HepG2 (cell line): ENCODE measurements around the gene SNX9. TPM values are rescaled to one million over a fixed set of nuclear protein-coding genes. Genes with fewer than 3 reads are reported as not detected.

Experiments used
- ATAC-seq: fragments of 200-7000 bp; cut with Tn5 transposase; 3 replicates; pipeline ENCODE4 v1.9.1; 2020; ENCODE audit warnings: mild to moderate bottlenecking, moderate library complexity
- BruUV-seq: library from RNA; stranded (reverse); fragments of 400-500 nt; replicated peaks from 2 replicates; lab custom pipeline; 2021; lab: Mats Ljungman, UMichigan
- CTCF ChIA-PET: fragments of 300-600 bp; formaldehyde crosslinking; extraction: SDS; loops from one replicate; lab custom pipeline; 2021; ENCODE audit warnings: low total read pairs, inconsistent platforms, low intra/inter-chr PET ratio; lab: Yijun Ruan, JAX
- POLR2A ChIA-PET: fragments of 350-600 bp; sonication (Branson Sonifier 250); formaldehyde crosslinking; loops from one replicate; lab custom pipeline; 2020; ENCODE audit warnings: antibody characterized with exemption, inconsistent platforms; lab: Yijun Ruan, JAX
- DNase-seq: peaks from one replicate; pipeline ENCODE4 v3.0.0-alpha.2; 2015; ENCODE audit warnings: low spot score
- FAIRE-seq: peaks from 3 replicates; lab custom pipeline; 2011; peaks lifted over from hg19 to GRCh38; lab: Jason Lieb, UNC
- H2AFZ ChIP-seq: one replicate; pipeline ENCODE4 v1.6.1; 2011; ENCODE audit warnings: low read length, inconsistent platforms
- H3K27ac ChIP-seq: fragments of 300-600 bp; 3 replicates; pipeline ENCODE4 v1.8.0; 2011; ENCODE audit warnings: mixed run types, mild to moderate bottlenecking, mixed read lengths, low read length, inconsistent platforms; ENCODE audit not compliant: insufficient read depth; ENCODE audit errors: extremely low read length
- H3K27me3 ChIP-seq, 2 experiments: fragments of 200-600 bp in 1 of 2; 2 replicates in 1 of 2; 3 replicates in 1 of 2; pipeline versions ENCODE4 v1.6.0 to v1.8.0; 2011; ENCODE audit warnings: low read length in 2 of 2, mild to moderate bottlenecking in 2 of 2, moderate library complexity in 2 of 2, inconsistent platforms in 1 of 2; ENCODE audit not compliant: insufficient read depth in 2 of 2, control insufficient read depth in 1 of 2
- H3K36me3 ChIP-seq, 2 experiments: fragments of 200-600 bp in 1 of 2; replicated peaks in 1 of 2; 2 replicates in 1 of 2; 3 replicates in 1 of 2; pipeline versions ENCODE4 v1.5.1 to v1.8.0; 2011; ENCODE audit warnings: low read length in 2 of 2, inconsistent platforms in 1 of 2; ENCODE audit not compliant: insufficient read depth in 2 of 2, control insufficient read depth in 1 of 2
- H3K4me1 ChIP-seq: 2 replicates; pipeline ENCODE4 v1.5.1; 2012; ENCODE audit warnings: low read length, inconsistent platforms; ENCODE audit not compliant: insufficient read depth
- H3K4me2 ChIP-seq: 2 replicates; pipeline ENCODE4 v1.6.0; 2011; ENCODE audit warnings: low read depth, low read length, inconsistent platforms
- H3K4me3 ChIP-seq, 3 experiments: fragments of 200-600 bp in 1 of 3; sonication (generic), shearing (Covaris generic) in 1 of 3; replicated peaks in 1 of 3; 2 replicates each; pipeline ENCODE4 v1.5.1; 2011 to 2016; ENCODE audit warnings: low read length in 3 of 3, inconsistent platforms in 2 of 3, low read depth in 2 of 3, mild to moderate bottlenecking in 2 of 3, control low read depth in 1 of 3, mixed read lengths in 1 of 3; ENCODE audit not compliant: insufficient read depth in 1 of 3
- H3K79me2 ChIP-seq: one replicate; pipeline ENCODE4 v1.6.1; 2011; ENCODE audit warnings: low read length, inconsistent platforms; ENCODE audit not compliant: insufficient read depth
- H3K9ac ChIP-seq: 2 replicates; pipeline ENCODE4 v1.6.0; 2011; ENCODE audit warnings: mild to moderate bottlenecking, low read depth, low read length, inconsistent platforms; ENCODE audit not compliant: insufficient read depth
- H3K9me3 ChIP-seq: 2 replicates; pipeline ENCODE4 v1.5.1; 2012; ENCODE audit warnings: mild to moderate bottlenecking, low read length
- H4K20me1 ChIP-seq: 2 replicates; pipeline ENCODE4 v1.6.0; 2011; ENCODE audit warnings: inconsistent platforms, mild to moderate bottlenecking, low read length, moderate library complexity; ENCODE audit not compliant: insufficient read depth
- CAMTA2 ChIP-seq: sonication (generic); formaldehyde crosslinking; IDR thresholded peaks from 2 replicates; pipeline ENCODE4 v1.4.0; 2020; ENCODE audit warnings: mild to moderate bottlenecking, missing genetic modification reagents, borderline replicate concordance
- KDM2A ChIP-seq: sonication (generic); formaldehyde crosslinking; IDR thresholded peaks from 2 replicates; pipeline ENCODE4 v1.4.0; 2020; ENCODE audit warnings: low read depth, missing genetic modification reagents, borderline replicate concordance
- NFRKB ChIP-seq: fragments of 450-650 bp; IDR thresholded peaks from 2 replicates; pipeline ENCODE4 v1.6.1; 2017
- ONECUT2 ChIP-seq: sonication (generic); formaldehyde crosslinking; IDR thresholded peaks from 2 replicates; pipeline ENCODE4 v1.4.0; 2020; ENCODE audit warnings: missing genetic modification reagents
- PHB2 ChIP-seq: fragments of 450-650 bp; IDR thresholded peaks from 2 replicates; pipeline ENCODE4 v1.6.1; 2018; ENCODE audit not compliant: partially characterized antibody
- RFX3 ChIP-seq: IDR thresholded peaks from 2 replicates; pipeline ENCODE4 v1.6.1; 2016; ENCODE audit warnings: missing biosample characterization, missing genetic modification reagents
- SP5 ChIP-seq: IDR thresholded peaks from 2 replicates; pipeline ENCODE4 v1.6.1; 2016; ENCODE audit warnings: low read depth, borderline replicate concordance
- ZC3H4 ChIP-seq: sonication (generic); formaldehyde crosslinking; IDR thresholded peaks from 2 replicates; pipeline ENCODE4 v1.4.0; 2020; ENCODE audit warnings: missing genetic modification reagents, borderline replicate concordance
- ZFP91 ChIP-seq: sonication (generic); formaldehyde crosslinking; IDR thresholded peaks from 2 replicates; pipeline ENCODE4 v1.9.0; 2022; ENCODE audit warnings: missing genetic modification reagents, mild to moderate bottlenecking, borderline replicate concordance
- ZMYM4 ChIP-seq: sonication (generic); formaldehyde crosslinking; IDR thresholded peaks from 2 replicates; pipeline ENCODE4 v1.8.1; 2023; ENCODE audit warnings: mild to moderate bottlenecking, missing genetic modification reagents
- ZNF546 ChIP-seq: sonication (generic); formaldehyde crosslinking; conservative IDR thresholded peaks from 2 replicates; pipeline ENCODE4 v1.8.1; 2023; ENCODE audit warnings: mild to moderate bottlenecking, missing genetic modification reagents
- ZNF572 ChIP-seq: sonication (generic); formaldehyde crosslinking; IDR thresholded peaks from 2 replicates; pipeline ENCODE4 v1.5.1; 2020; ENCODE audit warnings: mild to moderate bottlenecking, missing genetic modification reagents
- ZNF770 ChIP-seq: sonication (generic); formaldehyde crosslinking; IDR thresholded peaks from 2 replicates; pipeline ENCODE4 v1.5.0; 2020; ENCODE audit warnings: mild to moderate bottlenecking, missing genetic modification reagents
- ZNF879 ChIP-seq: sonication (generic); formaldehyde crosslinking; IDR thresholded peaks from 2 replicates; pipeline ENCODE4 v1.8.1; 2023; ENCODE audit warnings: missing genetic modification reagents
- WGBS: methylation state at CpG from one replicate; pipeline ENCODE4 v1.1.6; 2017; ENCODE audit warnings: low lambda C conversion rate; 5-methylcytosine and 5-hydroxymethylcytosine counted together
- in situ Hi-C: cut with HindIII; loops from 2 replicates; pipeline ENCODE4 v1.10.0; 2017; ENCODE audit warnings: low pct_unique_long_range_greater_than_20kb; ENCODE audit not compliant: extremely low pct_ligation_motif_present
- intact Hi-C: fragments of 100-400 bp; cut with micrococcal nuclease; formaldehyde crosslinking; loops from one replicate; pipeline ENCODE4 v1.10.0; 2022; ENCODE audit not compliant: unreplicated experiment
- polyA plus RNA-seq, 8 experiments: library from polyadenylated mRNA; depleted of rRNA in 3 of 8; stranded (reverse) in 7 of 8; unstranded in 1 of 8; fragments of >200 nt; fragmentation: Illumina TruSeq in 4 of 8; extraction: Trizol in 4 of 8; gene quantifications; 2 replicates each; pipeline versions ENCODE4 v1.2.1 to v1.2.3, GENCODE V29; 2011 to 2016; ENCODE audit warnings: low read depth in 4 of 8, missing spikeins in 1 of 8, mixed read lengths in 1 of 8; ENCODE audit not compliant: insufficient read depth in 1 of 8
- total RNA-seq, 5 experiments: library from RNA; depleted of rRNA; stranded (reverse); fragments of >200 nt; fragmentation: Illumina TruSeq; extraction: Trizol; gene quantifications; 2 replicates each; pipeline ENCODE4 v1.2.3, GENCODE V29; 2016; ENCODE audit warnings: low read depth in 1 of 5
- TF ChIP-seq, protein P1 (sequence below): sonication (generic); formaldehyde crosslinking; IDR thresholded peaks from 2 replicates; pipeline ENCODE4 v1.5.1; 2020; ENCODE audit warnings: missing genetic modification reagents, mild to moderate bottlenecking, borderline replicate concordance
- TF ChIP-seq, protein P2 (sequence below): sonication (generic); formaldehyde crosslinking; IDR thresholded peaks from 2 replicates; pipeline ENCODE4 v1.4.0; 2020; ENCODE audit warnings: mild to moderate bottlenecking, missing genetic modification reagents
- TF ChIP-seq, protein P3 (sequence below): sonication (generic); formaldehyde crosslinking; IDR thresholded peaks from 2 replicates; pipeline ENCODE4 v1.9.0; 2021; ENCODE audit warnings: missing genetic modification reagents, mild to moderate bottlenecking, borderline replicate concordance

Gene SNX9
- total and polyA plus RNA-seq, 2 of the 13 experiments (the other 11 are each of a cell fraction or from before 2014, with no cell fraction given), result 21.9 to 36.0 TPM

GRCh38 chr6:157909282-157909664 lies 86.2 kb downstream of the SNX9 start:
- Histone ChIP-seq H3K9me3 (no peaks in the 10 kb centered on the region), H2AFZ (no peak overlapping the region), H3K27me3 (no peaks in the 10 kb centered on the region), H3K9ac (no peak overlapping the region), H3K79me2 (no peaks in the 10 kb centered on the region), H3K4me3 (no peak overlapping the region), H3K27ac (no peak overlapping the region), H4K20me1 (no peaks in the 10 kb centered on the region), H3K4me2 (no peak overlapping the region), H3K4me1 (no peaks in the 10 kb centered on the region), H3K36me3 (peaks cover 19 to 50% of the 10 kb centered on the region in 2 experiments)
- no peak for ATAC-seq
- 95% methylated on average over 3 of the region's 3 CpGs for WGBS
- TF ChIP-seq ZMYM4 (CRISPR knock-in tag) (no peak), ZNF572 (CRISPR knock-in tag) (no peak), SP5 (CRISPR knock-in tag) (no peak), RFX3 (no peak), ONECUT2 (CRISPR knock-in tag) (no peak), KDM2A (no peak), ZNF770 (no peak), NFRKB (no peak), ZNF879 (CRISPR knock-in tag) (no peak), PHB2 (no peak), CAMTA2 (CRISPR knock-in tag) (no peak), ZC3H4 (no peak), ZNF546 (CRISPR knock-in tag) (no peak), ZFP91 (CRISPR knock-in tag) (no peak)
- TF ChIP-seq, protein P1, sequence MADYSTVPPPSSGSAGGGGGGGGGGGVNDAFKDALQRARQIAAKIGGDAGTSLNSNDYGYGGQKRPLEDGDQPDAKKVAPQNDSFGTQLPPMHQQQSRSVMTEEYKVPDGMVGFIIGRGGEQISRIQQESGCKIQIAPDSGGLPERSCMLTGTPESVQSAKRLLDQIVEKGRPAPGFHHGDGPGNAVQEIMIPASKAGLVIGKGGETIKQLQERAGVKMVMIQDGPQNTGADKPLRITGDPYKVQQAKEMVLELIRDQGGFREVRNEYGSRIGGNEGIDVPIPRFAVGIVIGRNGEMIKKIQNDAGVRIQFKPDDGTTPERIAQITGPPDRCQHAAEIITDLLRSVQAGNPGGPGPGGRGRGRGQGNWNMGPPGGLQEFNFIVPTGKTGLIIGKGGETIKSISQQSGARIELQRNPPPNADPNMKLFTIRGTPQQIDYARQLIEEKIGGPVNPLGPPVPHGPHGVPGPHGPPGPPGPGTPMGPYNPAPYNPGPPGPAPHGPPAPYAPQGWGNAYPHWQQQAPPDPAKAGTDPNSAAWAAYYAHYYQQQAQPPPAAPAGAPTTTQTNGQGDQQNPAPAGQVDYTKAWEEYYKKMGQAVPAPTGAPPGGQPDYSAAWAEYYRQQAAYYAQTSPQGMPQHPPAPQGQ (CRISPR knock-in tag), result no peak
- TF ChIP-seq, protein P2, sequence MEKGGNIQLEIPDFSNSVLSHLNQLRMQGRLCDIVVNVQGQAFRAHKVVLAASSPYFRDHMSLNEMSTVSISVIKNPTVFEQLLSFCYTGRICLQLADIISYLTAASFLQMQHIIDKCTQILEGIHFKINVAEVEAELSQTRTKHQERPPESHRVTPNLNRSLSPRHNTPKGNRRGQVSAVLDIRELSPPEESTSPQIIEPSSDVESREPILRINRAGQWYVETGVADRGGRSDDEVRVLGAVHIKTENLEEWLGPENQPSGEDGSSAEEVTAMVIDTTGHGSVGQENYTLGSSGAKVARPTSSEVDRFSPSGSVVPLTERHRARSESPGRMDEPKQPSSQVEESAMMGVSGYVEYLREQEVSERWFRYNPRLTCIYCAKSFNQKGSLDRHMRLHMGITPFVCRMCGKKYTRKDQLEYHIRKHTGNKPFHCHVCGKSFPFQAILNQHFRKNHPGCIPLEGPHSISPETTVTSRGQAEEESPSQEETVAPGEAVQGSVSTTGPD (CRISPR knock-in tag), result no peak
- TF ChIP-seq, protein P3, sequence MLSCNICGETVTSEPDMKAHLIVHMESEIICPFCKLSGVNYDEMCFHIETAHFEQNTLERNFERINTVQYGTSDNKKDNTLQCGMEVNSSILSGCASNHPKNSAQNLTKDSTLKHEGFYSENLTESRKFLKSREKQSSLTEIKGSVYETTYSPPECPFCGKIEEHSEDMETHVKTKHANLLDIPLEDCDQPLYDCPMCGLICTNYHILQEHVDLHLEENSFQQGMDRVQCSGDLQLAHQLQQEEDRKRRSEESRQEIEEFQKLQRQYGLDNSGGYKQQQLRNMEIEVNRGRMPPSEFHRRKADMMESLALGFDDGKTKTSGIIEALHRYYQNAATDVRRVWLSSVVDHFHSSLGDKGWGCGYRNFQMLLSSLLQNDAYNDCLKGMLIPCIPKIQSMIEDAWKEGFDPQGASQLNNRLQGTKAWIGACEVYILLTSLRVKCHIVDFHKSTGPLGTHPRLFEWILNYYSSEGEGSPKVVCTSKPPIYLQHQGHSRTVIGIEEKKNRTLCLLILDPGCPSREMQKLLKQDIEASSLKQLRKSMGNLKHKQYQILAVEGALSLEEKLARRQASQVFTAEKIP (CRISPR knock-in tag), result no peak
- DNase-seq, result no peak
- POLR2A ChIA-PET, result no interaction called here
- no peak for FAIRE-seq
- in situ Hi-C loops, result no loop called here
- intact Hi-C loops, result loop anchor here (1.0 kb wide), 1 partner anchor 22 kb away; no protein-coding TSS in a partner anchor
- no TSS peak for BruUV-seq
- CTCF ChIA-PET, result no interaction called here
